HG03378 (cell line): ENCODE results near the gene SPATS2.
A peak's percentile ranks its signal among the peaks of the same experiment; 100 is the strongest.

Experiments used
- ATAC-seq: cut with Tn5 transposase; IDR thresholded peaks from one replicate; pipeline ENCODE4 v1.9.1; 2021; ENCODE audit warnings: mild to moderate bottlenecking, moderate library complexity; ENCODE audit not compliant: unreplicated experiment

Gene SPATS2

GRCh38 chr12:49552014-49552413, 184.8 kb downstream of the SPATS2 start:
- ATAC-seq, result no peak

GRCh38 chr12:49552425-49552824, 185.2 kb downstream of the SPATS2 start:
- no peak for ATAC-seq

- ATAC-seq, result no peak
These were observed 185.6 kb downstream of the SPATS2 start for GRCh38 chr12:49552899-49553298.

GRCh38 chr12:49553512-49554088, 186.3 kb downstream of the SPATS2 start:
- no peak for ATAC-seq

GRCh38 chr12:49554266-49554665, 187.0 kb downstream of the SPATS2 start:
- ATAC-seq, result no peak

DNA sequence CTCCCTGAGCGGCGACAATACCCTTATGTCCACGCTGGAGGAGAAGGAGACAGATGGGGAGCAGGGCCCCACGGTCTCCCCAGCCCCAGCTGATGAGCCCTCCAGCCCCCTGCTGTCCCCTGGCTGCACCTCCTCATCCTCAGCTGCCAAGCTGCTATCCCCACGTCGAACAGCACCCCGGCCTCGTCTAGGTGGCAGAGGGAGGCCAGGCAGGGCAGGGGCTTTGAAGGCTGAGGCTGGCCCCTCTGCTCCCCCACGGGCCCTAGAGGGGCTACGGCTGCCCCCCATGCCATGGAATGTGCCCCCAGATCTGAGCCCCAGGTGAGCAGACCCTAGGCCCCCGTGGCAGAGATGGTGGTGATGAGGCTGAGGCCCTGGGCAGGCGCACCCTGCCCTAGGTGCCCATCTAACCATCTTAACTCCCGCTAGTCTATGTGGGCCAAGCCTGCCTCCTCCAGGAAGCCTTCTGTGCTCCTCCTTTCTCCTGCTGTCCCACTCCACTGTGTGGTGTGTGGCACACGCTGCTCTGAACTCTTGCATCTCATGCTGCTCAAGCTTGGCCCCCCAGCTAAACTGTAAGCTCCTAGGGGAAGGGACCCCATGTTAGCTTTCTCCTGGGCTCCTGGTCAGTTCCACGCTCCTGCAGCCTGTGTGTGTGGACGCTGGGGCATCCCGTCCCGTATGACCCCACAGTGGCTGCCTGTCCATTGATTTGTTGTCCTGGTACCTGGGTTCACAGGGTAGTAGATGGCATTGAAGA, 188.5 kb downstream of the SPATS2 start:
- no peak for ATAC-seq

GRCh38 chr12:49556391-49557186, 189.3 kb downstream of the SPATS2 start:
- ATAC-seq, result no peak

DNA sequence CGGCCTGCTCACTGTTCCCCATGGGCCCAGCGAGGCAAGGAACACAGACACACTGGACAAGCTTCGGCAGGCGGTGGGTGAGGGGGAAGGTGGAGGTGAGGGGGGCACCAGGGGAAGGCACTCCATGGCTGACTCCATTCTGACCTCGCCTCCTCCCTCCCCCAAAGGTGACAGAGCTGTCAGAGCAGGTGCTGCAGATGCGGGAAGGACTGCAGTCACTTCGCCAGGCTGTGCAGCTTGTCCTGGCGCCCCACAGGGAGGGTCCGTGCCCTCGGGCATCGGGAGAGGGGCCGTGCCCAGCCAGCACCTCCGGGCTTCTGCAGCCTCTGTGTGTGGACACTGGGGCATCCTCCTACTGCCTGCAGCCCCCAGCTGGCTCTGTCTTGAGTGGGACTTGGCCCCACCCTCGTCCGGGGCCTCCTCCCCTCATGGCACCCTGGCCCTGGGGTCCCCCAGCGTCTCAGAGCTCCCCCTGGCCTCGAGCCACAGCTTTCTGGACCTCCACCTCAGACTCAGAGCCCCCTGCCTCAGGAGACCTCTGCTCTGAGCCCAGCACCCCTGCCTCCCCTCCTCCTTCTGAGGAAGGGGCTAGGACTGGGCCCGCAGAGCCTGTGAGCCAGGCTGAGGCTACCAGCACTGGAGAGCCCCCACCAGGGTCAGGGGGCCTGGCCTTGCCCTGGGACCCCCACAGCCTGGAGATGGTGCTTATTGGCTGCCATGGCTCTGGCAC, 190.1 kb downstream of the SPATS2 start:
- no peak for ATAC-seq

GRCh38 chr12:49557917-49558215, 190.6 kb downstream of the SPATS2 start:
- no peak for ATAC-seq

GRCh38 chr12:49558526-49558925, 191.3 kb downstream of the SPATS2 start:
- ATAC-seq, result no peak

GRCh38 chr12:49559011-49559675, 191.9 kb downstream of the SPATS2 start:
- ATAC-seq, result no peak

DNA sequence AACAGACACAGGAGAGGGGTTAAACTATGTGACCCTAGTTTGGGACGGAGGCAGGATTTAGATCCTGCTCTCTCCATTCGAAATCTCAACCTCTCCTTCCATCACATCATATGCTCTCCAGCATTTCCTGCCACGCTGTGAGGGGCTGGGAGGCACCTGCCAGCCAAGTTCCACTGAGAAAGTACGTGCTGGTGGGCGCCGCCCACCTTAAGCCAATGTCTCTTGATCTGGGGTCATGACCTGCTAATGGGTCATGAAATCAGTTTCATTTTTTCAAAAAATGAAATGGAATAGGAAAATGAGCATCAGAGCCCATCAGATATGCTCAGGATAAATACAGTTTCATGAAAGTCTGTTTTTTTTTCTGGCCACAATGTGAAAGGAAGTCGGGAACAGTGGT, 193.4 kb downstream of the SPATS2 start:
- ATAC-seq, result no peak

GRCh38 chr12:49562233-49562632, 195.0 kb downstream of the SPATS2 start:
- no peak for ATAC-seq

GRCh38 chr12:49562831-49563230, 195.6 kb downstream of the SPATS2 start:
- ATAC-seq, result no peak

DNA sequence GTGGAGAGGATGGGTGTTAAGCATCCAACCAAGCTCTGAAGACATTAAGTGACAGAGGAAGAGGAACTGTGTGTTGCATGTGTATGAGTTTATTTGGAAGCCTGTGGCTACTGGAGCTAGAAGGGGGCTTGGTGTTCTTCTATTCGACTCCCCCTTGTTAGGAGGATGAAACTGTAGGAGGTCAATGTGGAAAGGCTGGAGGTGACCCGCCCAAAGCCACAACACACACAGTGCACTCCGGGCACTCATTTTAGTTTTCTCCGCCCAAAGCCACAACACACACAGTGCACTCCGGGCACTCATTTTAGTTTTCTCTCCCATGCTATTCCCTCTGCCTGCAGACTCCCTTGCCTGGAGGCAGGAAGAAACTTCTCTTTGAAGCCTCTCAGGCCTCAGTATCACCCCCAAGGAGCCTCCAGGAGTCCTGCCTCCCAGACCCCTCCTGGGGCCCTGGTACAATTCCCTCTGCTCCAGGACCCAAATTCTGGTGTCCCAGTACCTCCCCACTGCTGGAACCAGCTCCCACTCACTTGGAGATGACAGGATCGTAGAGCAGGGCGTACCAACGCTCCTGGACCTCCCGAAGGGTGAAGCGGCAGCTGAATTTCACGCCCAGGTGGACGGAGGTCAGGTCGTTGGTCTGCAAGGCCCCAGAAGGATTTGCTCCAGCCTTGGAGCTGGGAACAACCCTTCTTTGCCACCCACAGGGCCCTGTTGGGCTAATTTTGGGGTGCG, 196.9 kb downstream of the SPATS2 start:
- ATAC-seq, result no peak

DNA sequence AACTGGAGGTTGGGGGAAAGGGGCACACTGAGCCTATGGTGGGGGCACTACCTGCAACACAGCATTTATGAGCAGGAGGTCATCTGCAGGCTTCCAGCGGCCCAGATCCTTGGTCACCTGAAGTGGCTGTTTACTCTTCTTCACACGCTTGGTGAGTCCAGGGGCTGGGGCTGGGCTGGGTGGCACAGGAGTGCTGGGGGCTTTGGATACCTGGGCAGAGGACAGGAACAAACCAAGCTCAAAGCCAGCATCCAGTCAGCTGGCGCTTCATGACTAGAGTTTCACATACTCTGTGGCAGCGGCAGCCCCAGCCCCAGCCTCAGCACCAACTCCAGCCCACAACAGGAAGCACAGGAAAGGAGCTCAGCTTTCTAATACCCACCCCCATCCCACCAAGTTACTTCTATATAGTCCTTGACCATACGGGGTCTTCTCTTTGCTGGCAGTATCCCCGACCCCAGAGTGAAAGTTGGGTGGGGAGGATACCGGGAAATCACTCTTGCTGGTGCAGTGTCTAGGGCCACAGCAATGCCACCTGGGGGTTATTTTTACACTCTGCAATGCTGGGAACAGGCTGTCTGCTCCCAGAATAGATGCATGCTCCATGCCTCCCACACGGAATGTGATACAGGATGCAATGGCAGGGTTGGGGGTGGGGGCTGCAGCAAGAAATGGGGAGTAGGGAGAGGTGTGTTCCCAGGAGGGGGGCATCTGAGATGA, 197.6 kb downstream of the SPATS2 start:
- ATAC-seq, result no peak

DNA sequence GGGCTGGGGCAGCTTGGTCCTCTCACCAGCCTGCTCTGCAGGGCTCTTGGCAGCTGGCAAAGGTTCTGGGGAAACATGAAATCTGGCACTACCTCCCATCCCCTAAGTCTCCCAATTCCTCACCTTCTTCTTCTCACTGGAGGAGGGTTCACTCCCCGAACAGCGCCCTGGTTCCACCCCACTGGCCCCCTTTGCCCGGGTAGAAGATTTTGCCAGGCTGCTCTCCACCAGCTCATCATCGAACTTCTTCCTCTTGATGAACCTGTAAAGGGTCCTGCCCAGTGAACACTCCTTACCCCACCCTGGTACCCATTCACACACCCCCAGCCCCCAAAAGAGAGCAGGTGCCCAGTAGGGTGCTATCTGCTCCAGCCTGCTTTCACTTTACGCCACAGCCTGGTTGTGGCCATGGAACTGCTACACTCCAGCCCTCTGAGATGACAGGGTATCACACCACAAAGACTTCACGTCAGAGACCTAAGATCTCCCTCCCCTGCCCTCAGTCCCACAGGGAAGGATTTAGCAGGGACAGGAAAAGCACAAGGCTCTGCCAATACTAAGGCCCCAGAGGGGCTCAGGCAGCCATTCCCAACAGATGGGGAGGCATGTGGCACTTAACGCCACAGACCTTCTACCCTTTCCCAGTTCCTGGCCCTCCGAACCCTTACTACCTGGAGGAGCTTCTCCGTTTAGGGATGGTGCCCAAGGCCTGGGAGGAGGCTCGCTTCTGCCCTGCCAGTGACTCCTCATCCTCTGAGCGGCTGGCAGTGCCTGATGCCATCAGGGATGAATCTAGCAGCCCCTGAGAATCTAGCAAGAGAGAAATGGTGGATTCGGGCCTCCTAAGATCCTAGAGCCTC, 198.4 kb downstream of the SPATS2 start:
- ATAC-seq, result no peak

DNA sequence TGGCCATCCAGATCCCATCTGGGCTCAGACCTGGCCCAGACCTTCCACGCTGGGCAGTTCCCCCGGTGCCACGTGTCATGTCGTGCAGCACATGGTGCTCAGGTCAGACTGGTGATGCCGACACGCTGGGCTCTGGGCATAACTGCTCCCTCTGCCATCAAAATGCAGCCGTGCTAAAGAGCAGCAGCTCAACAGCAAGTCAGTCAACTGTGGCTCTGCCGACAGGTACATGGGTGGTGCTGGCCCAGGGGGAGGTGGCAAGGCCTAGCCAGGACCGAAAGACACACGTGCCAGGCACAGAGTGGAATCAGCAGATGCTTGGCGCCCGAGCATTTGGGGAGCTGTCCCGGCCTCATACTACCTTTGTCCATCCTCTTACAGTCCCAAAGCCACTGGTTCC, 199.1 kb downstream of the SPATS2 start:
- no peak for ATAC-seq

- peak; percentile 5 for ATAC-seq
These were observed 200.0 kb downstream of the SPATS2 start for GRCh38 chr12:49567302-49567610.
